HCT116 (cell line): ENCODE results near the gene PSMC3.

Experiments used
- CEBPB ChIP-seq: IDR thresholded peaks from 2 replicates; pipeline ENCODE4 v1.6.1; 2012; ENCODE audit warnings: low read depth
- EZH2phosphoT487 ChIP-seq: fragments of 200-600 bp; IDR thresholded peaks from 2 replicates; pipeline ENCODE4 v1.6.1; 2018; ENCODE audit warnings: antibody characterized with exemption, borderline replicate concordance
- MAX ChIP-seq: IDR thresholded peaks from 2 replicates; pipeline ENCODE4 v1.6.1; 2012
- POLR2A ChIP-seq: IDR thresholded peaks from 2 replicates; pipeline ENCODE4 v1.7.0; 2011; ENCODE audit warnings: borderline replicate concordance; ENCODE audit not compliant: insufficient read depth, insufficient read length; ENCODE audit errors: extremely low read depth
- POLR2AphosphoS5 ChIP-seq: IDR thresholded peaks from 2 replicates; pipeline ENCODE4 v1.6.1; 2011; ENCODE audit warnings: mild to moderate bottlenecking, low read depth, low read length, moderate library complexity
- RAD21 ChIP-seq: IDR thresholded peaks from 2 replicates; pipeline ENCODE4 v1.6.1; 2012; ENCODE audit warnings: low read depth, mild to moderate bottlenecking
- SRF ChIP-seq: IDR thresholded peaks from 2 replicates; pipeline ENCODE4 v1.6.1; 2012; ENCODE audit warnings: low read depth
- YY1 ChIP-seq: IDR thresholded peaks from 2 replicates; pipeline ENCODE4 v1.6.1; 2011; ENCODE audit warnings: low read length, low read depth, moderate library complexity, mild to moderate bottlenecking; ENCODE audit not compliant: insufficient replicate concordance; ENCODE audit errors: extremely low read depth
- ZBTB33 ChIP-seq: IDR thresholded peaks from 2 replicates; pipeline ENCODE4 v1.6.1; 2011; ENCODE audit warnings: mild to moderate bottlenecking, low read length, moderate library complexity; ENCODE audit not compliant: insufficient replicate concordance; ENCODE audit errors: extremely low read depth
- TF ChIP-seq, protein P1 (sequence below), 3 experiments: fragments of 200-600 bp in 1 of 3; sonication (generic) in 1 of 3; IDR thresholded peaks in 2 of 3; conservative IDR thresholded peaks in 1 of 3; 2 replicates each; pipeline ENCODE4 v1.5.1; 2012 to 2017; ENCODE audit warnings: low read depth in 2 of 3, low read length in 2 of 3, antibody characterized with exemption in 1 of 3, borderline replicate concordance in 1 of 3, control low read depth in 1 of 3, mild to moderate bottlenecking in 1 of 3, mixed read lengths in 1 of 3, mixed run types in 1 of 3, moderate library complexity in 1 of 3; ENCODE audit not compliant: insufficient read depth in 1 of 3
- TF ChIP-seq, protein P2 (sequence below): IDR thresholded peaks from 2 replicates; pipeline ENCODE4 v1.6.1; 2012

- TF ChIP-seq YY1 (no peak), POLR2AphosphoS5 (no peak), POLR2A (no peak), RAD21 (no peak), SRF (no peak), CEBPB (no peak), EZH2phosphoT487 (no peak), ZBTB33 (no peak), MAX (no peak)
- TF ChIP-seq, protein P1, sequence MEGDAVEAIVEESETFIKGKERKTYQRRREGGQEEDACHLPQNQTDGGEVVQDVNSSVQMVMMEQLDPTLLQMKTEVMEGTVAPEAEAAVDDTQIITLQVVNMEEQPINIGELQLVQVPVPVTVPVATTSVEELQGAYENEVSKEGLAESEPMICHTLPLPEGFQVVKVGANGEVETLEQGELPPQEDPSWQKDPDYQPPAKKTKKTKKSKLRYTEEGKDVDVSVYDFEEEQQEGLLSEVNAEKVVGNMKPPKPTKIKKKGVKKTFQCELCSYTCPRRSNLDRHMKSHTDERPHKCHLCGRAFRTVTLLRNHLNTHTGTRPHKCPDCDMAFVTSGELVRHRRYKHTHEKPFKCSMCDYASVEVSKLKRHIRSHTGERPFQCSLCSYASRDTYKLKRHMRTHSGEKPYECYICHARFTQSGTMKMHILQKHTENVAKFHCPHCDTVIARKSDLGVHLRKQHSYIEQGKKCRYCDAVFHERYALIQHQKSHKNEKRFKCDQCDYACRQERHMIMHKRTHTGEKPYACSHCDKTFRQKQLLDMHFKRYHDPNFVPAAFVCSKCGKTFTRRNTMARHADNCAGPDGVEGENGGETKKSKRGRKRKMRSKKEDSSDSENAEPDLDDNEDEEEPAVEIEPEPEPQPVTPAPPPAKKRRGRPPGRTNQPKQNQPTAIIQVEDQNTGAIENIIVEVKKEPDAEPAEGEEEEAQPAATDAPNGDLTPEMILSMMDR (IDR thresholded peaks at IDR 0.05 in 2 of 3, conservative IDR thresholded peaks at IDR 0.05 in 1 of 3; ENCODE audit: borderline replicate concordance in 1 of 3, insufficient read depth in 1 of 3, low read depth in 2 of 3, low read length in 2 of 3), result peak in 2 of 3 experiments; percentile 22 to 28; a peak in 2 of 6 replicates
- TF ChIP-seq, protein P2, sequence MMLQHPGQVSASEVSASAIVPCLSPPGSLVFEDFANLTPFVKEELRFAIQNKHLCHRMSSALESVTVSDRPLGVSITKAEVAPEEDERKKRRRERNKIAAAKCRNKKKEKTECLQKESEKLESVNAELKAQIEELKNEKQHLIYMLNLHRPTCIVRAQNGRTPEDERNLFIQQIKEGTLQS, result no peak
Observed at GRCh38 chr11:47443028-47443700, 16.9 kb upstream of the PSMC3 start.
